ENCODE measurements around the gene GARIN5A.

GARIN5A gene

DNA sequence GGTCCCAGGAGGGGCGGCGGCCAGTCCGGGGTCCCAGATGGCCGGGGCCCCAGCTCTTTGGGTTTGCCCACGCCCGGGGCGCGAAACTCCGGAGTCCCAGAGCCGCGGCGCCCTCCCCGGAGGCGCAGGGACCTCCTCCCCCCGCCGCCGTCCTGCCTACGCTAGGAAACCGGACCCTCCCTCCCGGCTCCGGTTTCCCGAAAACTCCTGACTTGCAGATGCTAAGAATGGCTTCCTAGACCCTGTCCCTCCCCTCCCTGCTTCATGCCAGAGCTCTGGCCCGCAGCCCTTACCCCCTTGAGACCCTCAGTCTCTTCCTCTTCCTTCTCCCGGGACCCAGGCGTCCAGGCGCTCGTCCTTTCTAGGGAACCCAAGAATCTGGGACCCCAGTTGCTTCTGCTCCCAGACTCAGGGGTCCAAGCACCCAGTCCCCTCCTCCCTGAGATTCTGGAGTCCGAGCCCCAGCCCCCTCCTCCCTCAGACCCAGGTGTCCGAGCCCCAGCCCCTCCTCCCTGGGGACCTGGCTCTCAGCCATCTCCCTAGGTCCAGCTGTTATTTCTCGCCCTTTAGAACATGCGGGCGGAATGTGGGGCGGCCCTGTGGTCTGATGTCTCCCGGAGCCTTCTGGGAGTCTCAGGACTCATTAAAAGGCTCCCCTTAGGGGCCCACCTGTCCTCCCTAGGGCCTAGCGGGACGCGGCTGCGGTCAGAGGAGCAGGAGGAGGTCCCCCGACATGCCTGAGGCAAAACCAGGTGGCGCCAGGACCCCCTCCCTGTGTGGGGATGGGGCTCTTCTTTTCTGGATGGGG, 44.2 kb downstream of the GARIN5A start, which contains the start of gene MYBPC2:
MYBPC2 (plus strand) TSS at position 672 of the 808 bp plus-strand sequence; CDS start at position 734, 62 bp downstream.
- no peak for DNase-seq

DNA sequence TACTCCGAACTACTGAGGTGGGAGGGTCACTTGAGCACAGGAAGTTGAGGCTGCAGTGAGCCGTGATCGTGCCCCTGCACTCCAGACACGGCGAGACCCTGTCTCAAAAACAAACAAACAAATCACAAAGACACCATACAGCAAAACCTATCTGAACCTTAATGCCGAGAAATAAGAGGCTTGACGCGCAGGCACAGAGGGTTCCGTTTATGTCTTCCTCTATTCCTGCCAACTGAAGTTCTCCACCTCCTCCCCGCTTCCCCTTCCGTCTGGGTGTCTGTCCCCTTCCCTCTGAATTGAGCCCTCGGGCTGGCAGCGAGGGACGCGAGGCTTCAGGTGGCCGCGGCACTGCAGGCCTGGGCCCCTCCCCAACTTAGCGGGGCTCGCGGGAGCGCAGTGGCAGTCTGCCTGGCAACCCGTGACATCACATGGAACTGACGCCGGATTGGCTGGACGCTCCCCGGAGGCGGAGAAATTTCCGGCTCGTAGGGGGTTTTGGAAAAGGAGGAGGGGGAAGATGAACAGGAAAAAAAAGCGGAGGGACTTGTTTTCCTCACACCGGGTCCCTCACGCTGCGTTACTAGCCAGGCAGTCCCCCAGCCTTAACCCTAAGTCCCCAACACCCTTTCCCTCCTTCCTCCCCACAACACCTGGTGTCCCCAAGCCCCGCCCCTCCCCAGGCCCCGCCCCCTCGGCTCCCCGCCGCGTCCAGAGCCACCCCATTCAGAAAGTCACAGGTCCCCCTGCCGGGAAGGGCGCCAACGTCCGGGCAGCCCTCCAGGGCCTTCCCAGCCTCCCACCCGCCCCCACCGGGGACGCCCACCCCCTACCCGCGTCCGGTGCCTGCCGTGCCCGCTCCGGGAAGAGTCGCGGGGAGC, 45.1 kb downstream of the GARIN5A start:
- DNase-seq: peak; percentile 54

DNA sequence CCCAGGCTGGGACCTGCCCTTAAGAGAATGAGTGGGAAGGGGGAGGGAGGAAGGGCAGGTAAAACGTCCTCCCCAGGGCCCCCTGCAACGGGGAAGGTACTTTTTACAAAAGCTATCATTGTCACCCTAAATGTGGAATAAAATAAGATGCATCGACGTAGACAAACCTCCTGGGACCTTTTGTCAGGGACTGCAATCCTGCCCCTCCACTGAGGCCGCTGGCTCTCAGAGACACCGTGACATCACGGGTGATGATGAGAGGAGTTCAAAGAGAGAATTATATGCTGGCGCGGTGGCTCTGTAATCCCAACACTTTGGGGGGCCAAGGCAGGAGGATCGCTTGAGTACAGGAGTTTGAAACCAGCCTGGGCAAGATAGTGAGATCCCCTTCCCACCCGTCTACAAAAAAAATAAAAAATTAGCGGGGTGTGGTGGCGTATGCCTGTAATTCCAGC, 45.7 kb downstream of the GARIN5A start:
- DNase-seq: no peak

DNA sequence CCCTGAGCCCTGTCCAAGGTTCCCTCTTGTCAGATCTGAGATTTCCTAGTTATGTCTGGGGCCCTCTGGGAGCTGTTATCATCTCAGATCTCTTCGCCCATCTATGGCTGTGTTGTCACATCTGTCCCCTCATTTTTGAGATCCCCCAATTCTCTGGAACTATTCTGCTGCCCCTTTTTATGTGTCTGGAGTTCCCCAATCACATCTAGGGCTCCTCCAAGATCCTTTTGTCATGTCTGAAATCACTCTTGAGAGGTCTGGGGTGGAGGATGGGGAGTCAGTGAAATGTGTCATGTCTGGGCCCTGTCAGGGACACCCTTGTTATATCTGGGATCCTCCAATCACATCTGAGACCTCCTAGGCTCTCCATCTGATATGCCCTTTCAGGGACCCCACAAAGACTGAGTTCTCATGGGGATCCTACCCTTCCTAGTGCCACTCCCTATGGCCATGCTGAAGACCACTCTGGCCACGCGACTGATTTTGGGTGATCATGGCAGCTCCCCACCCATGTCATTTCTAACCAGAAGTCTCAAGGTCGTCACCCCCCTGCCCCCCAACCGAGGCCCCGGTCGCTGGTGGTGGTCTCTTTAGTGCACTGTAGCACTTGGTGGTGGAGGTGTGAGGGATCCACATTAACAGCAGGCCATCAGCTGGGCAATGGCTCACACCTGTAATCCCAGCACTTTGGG, 47.7 kb downstream of the GARIN5A start:
- no peak for DNase-seq

DNA sequence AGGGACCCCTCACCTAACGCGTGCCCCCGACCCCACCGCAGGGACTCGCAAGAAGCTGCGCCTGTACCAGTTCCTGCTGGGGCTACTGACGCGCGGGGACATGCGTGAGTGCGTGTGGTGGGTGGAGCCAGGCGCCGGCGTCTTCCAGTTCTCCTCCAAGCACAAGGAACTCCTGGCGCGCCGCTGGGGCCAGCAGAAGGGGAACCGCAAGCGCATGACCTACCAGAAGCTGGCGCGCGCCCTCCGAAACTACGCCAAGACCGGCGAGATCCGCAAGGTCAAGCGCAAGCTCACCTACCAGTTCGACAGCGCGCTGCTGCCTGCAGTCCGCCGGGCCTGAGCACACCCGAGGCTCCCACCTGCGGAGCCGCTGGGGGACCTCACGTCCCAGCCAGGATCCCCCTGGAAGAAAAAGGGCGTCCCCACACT, 48.6 kb downstream of the GARIN5A start:
- DNase-seq: no peak

DNA sequence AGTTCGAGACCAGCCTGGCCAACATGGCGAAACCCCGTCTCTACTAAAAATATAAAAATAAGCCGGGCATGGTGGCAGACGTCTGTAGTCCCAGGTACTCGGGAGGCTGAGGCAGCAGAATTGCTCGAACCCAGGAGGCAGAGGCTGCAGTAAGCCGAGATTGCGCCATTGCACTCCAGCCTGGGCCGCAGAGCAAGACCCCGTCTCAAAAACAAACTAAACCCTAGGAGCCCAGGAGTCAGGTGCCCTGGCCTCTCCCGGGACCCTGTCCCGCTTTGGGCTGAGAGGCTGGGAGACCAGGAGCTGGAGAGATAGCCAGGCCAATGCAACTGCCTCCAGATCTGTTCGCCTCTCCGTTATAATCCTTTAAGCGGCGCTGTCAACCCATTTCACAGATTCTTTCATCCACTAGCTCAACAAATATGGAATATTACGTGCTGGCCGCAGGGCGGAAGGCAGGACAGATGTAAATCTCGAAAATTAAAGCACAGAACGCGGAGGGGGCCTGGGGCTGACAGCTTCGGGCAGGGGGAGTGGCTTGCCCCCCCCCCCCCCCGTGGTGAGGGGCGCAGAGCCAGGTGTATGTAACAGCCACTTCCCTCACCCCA, 49.2 kb downstream of the GARIN5A start:
- DNase-seq: no peak

DNA sequence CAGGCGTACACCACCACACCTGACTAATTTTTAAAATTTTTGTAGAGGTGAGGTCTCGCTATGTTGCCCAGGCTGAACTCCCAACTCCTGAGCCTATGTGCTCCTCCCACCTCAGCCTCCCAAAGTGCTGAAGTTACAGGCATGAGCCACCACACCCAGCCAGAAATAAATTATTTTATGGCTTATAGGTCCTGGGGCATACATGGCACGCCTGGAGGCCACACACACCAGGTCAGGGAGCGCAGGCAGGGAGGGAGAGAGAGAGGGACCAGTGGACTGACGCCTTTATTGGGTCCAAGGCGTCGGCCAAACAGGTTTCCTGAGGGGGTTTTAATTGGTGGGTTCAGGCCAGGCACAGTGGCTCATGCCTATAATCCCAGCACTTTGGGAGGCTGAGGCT, 51.1 kb downstream of the GARIN5A start:
- no peak for DNase-seq

DNA sequence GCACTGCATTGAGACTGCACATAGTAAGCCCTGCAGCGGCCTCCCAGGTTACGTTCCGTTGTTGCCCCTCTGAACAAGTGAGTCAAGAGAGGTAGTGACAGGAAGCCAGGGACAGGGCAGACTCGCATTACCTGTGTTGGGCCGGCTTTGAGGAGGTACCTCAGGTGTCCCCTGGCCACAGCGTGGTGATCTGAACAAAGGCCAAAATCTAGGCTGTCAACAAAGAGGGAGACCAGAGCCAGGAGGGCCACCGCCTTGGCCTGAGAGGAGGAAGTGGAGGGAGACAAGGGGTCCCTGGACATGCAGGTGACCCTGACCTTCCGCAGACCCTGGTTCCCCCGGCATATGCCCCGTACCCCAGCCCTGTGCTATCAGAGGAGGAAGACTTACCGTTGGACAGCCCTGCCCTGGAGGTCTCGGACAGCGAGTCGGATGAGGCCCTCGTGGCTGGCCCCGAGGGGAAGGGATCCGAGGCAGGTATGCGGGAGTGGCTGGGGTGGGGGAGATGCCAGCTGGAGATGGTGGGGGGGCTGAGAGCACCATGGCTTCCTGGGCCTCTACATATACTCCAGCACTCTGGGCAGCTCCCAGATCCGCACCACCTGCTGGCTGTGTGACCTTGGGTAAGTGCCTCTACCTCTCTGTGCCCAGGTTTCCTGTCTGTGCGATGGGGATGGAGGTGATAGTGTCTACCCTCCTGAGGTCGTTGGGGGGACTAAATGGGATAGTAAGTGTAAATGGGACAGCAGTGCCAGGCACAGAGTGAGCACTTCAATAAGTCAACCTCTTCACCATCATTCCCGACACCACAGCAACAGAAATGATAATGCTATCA, 53.2 kb downstream of the GARIN5A start:
- no peak for DNase-seq

DNA sequence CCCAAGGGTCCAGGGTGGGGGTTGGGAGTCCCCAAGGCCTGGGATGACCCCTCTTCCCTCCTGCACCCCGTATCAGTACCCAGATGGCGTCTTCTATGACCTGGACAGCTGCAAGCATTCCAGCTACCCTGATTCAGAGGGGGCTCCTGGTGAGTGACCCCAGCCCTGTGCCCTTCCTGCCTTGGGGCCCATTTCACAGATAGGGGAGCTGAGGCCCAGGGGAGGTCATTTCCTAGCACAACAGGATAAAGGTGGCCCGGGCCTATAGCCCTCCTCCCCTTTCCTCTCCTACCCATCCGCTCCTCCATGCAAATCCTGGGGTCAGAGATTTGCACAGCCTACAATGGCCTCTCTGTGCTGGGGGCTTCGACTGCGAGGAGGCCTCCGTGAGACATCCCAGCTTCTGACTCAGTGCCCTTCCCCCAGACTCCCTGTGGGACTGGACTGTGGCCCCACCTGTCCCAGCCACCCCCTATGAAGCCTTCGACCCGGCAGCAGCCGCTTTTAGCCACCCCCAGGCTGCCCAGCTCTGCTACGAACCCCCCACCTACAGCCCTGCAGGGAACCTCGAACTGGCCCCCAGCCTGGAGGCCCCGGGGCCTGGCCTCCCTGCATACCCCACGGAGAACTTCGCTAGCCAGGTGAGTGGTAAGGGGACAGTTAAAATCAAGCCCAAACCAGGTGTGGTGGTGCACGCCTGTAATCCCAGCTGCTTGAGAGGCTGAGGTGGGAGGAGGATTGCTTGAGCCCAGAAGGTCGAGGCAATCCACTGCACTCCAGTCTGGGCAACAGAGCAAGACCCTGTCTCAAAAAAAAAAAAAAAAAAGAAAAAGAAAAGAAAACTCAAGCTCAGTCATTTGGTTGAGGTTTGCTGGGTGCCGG, 54.0 kb downstream of the GARIN5A start:
- no peak for DNase-seq

DNA sequence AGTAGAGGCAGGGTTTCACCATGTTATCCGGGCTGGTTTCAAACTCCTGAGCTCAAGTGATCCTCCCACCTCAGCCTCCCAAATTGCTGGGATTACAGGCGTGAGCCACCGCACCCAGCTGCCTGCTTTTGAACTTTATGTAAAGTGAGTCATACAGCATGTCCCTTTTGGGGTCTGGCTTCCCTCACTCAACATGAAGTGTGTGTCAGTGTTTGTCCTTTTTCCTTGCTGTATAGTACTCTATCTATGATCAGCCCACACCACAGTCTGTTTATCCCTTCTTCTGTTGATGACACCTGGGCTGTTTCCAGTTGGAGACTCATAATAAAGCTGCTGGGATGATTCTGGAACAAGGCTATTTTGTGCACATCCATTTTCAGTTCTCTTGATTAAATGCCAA, 55.8 kb downstream of the GARIN5A start:
- no peak for DNase-seq

DNA sequence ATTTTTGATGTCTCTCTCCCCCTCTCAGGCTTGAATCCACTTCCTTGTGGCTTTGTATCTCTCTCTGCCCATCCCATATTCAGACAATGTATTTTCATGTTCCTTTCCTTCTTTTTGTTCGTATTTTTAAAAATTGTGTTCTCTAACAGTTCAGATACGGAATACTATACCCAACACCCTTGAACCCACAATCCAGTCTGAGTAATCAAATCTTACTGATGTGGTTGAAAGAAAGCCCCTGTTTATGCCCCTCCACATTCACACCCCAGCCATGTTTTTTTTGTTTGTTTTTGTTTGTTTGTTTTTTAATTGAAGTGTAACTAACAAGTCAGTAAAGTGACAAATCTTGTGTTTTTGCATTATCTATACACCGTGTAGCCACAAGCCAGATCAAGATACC, 56.5 kb downstream of the GARIN5A start:
- no peak for DNase-seq

DNA sequence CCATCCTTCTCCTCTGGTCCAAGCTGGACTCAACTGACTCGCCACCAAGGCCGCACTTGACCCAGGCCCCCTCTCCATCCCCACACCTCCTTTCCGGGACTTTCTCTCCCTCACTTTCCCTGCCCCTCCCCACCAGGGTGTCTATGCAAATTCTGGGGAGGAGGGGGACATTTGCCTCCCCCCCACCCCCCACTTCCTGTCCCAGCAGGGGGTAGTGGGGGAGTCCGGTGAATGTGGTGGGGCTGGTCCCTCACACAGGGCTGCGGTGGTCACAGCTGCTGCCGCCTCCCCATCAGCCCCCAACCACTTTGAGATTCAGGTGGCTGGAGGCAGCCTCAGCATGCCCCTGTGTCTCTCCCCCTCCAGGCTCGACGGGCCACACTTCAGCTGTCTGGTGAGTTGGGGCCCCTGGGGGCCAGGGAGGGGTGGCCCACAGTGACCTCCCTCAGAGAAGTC, 57.0 kb downstream of the GARIN5A start:
- no peak for DNase-seq

DNA sequence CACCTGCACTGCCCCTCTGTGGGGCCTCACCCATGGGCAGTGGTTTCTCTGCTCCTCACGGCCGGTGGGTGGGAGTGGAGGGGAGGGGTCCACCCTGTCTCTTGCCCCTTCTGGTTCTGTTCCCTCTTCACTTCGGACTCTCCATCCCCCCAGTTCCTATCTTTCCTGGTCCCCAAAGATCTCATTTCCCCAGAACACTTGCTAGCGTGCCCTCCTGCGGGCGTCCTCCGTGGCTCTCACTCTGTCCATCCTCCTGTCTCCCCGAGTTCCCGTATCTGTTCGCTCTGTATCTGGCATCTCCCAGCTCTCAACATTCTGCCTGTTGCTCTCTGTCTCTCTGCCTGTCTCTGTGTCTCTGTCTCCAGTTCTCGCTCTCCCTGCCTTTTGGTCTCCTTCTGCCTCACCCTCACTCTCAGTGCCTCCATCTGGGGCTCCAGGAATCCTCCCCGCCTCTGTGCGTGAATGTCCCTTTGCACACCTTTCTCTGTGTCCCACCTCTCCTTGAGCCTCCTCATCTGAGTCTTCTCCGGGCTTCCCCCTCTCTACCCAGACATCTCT, 57.5 kb downstream of the GARIN5A start:
- DNase-seq: no peak

DNA sequence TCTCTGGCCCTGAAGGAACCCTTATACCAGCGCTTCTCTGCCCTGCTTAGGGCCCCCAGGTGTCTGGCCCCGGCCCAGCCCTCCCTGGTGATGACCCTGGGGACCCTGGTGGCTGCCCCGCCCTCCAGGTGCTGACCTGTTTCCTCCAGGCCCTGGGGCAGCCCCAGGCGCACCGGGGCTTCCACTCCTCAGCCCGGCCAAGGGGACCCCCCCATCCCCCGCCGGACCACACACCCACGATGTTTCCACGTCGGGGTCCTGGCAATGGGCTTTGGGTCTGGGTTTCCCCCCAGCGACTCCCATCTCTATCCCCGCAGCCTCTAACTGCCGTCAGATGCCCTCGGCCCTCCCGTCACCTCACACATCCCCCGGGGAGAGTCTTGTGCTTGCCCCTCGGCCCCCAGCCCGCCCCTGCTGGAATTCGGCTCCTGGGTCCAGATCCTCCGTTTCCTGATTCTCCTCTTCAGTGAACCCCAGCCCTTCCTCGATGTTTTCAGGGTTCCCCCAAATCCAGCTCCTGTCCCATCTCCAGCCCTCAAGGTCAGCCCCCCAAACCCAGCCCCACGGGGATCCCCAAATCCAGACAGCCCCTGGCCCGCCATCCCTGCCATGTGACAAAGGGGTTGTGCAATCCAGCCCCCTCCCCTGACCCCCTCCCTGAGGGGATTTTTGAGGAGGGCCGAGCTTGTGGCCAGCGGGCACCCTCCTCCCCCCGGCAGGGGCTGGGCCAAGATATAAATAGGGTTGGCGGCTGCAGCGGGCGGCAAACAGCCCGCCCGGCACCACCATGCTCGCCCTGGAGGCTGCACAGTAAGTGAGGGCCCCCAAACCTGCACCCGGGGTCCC, 58.2 kb downstream of the GARIN5A start, which contains the start of gene SPIB:
SPIB (plus strand) TSS at position 763 of the 846 bp plus-strand sequence; CDS start at position 788, 25 bp downstream.
- DNase-seq: no peak

DNA sequence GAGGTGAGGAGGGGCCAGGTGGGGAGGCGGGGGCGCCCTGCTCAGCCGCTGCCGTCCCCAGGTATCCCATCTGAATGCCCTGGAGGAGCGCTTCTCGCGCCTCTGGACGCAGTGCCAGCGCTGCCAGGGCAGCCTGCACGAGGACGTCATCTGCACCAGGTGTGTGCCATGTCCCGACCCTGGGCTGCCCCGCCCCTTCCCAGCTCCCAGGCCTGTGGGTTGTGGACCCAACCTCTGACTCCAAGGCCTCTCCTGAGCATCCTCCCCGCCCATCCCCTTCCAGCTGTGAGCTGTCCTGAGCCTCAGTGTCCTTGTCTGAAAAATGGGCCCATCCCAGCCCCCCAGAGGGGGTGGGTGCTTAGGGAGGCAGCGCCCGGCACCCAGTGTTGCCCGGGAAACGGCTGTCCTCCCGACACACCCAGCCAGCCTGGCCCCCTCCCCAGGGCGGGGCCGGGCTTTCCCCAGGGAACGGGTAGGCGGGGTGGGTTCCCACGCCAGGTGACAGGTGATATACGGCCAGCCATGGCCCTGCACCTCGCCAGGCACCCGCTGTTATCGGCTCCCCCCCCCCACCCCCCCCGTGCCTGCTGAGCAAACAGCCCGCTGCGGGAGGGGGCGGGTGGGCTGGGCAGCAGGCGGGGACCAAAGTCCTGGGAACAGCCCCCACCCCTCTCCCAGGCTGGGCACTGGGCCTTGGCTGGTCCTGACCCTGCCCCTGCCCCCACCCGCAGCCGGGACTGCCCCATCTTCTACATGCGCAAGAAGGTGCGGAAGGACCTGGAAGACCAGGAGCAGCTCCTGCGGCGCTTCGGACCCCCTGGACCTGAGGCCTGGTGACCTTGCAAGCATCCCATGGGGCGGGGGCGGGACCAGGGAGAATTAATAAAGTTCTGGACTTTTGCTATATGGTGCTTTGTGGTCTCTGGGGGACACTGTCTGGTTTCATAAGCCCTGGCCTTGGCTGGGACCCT, 59.3 kb downstream of the GARIN5A start:
- DNase-seq: no peak
